Measurements from ENCODE around the gene GSPT2.
"Not testable (repeated sequence)": the region's sequence is repeated elsewhere in the genome, so short reads cannot be mapped to it uniquely, and the experiment has no call there.

The GSPT2 gene
- total RNA-seq, result 2.9 to 12.1 (median 9.1) reads per million in 17 experiments

GRCh38 chrX:51743179-51743957, at the start of gene GSPT2:
Gene GSPT2 (plus strand): TSS chrX:51743442. CDS start chrX:51743627, 185 bp downstream.
- peak; percentile 60 to 77 (median 71) for DNase-seq

- no peak for DNase-seq
These were observed 49.0 kb upstream of the GSPT2 start for GRCh38 chrX:51694254-51694653.

DNA sequence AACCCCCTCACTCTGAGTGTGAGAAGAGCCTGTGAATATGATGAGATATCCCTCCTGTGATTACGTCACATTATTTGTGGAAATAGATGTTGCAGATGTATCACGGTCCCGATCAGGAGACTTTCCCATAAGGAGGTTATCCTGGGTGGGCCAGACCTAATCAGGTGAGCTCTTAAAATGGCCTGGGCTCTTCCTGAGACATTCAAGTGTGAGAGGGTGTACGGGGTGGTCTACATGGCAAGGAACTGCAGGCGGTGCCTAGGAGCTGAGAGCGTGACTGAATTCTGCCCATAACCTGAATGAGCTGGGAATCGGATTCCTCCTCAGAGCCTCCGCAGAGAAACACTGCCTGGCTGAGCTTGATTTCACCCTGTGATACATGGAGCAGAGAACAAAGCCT, 45.8 kb upstream of the GSPT2 start:
- DNase-seq, result no peak

DNA sequence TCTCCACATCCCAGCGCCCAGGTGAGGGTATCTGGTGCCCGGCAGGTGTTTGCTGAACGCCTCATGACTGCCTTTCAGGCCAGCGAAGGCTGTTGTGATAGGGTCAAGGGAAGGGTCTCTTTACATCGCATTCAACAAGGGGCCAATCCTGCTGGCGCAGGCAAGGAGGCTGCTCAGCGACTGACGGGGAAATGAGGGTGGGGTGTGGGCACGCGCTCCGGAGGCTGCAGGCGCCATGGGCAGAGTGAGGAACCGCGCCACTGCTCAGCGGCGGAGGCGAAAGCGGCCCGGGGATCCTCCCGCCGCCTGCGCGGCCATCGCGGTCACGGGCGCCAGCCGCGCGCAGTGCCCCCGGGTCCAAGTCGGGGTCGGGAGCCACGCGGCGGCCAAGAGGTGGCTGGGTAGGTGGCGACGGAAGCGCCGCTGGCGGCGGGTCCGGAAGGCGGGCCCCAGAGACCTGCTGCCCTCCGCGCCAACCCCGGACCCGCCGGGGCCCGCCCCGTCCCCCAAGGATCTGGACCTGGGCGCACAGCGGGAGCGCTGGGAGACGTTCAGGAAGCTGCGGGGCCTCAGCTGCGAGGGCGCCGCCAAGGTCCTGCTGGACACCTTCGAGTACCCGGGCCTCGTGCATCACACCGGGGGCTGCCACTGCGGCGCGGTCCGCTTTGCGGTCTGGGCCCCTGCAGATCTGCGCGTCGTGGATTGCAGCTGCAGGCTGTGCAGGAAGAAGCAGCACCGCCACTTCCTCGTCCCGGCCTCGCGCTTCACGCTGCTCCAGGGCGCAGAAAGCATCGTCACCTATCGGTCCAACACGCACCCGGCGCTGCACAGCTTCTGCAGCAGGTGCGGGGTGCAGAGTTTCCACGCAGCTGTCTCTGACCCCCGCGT, 32.7 kb upstream of the GSPT2 start, which contains the start of gene CENPVL1:
Gene CENPVL1, plus strand, starts transcription at position 236 of the 888 bp plus-strand sequence. Its CDS starts 0 bp downstream, at position 236.
- not testable (repeated sequence) for DNase-seq

DNA sequence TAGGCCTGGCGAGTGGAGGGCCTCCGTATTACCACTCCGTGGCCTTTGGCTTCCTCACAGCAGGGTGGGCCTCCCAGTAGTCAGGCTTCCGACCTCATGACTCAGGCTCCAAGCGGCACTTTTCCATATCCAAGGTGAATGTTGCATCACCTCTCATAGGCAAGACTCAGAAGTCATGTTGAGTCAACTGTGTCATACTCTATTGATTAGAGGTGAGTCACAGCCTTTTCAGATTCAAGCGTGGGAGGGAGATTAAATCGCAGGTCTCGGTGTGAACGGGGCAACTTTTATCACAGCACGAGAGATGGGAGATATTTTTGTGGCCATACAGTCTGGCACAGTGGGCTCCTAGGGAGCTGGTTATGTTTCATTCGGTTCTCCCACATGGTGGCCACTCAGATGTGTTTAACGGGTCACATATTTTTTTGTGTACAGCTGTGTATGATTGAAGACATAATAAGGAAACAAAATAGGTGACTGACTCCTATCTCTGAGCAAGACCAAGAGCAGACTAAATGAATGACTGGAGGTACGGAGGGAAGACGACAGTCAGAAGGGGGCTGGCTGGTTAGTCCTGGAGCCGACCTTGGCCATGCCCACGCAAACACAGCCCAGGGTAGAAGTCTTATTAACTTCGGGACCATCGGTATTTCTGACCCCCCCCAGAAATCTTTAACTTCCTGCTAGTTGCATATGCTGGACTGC, 30.1 kb upstream of the GSPT2 start:
- not testable (repeated sequence) for DNase-seq

DNA sequence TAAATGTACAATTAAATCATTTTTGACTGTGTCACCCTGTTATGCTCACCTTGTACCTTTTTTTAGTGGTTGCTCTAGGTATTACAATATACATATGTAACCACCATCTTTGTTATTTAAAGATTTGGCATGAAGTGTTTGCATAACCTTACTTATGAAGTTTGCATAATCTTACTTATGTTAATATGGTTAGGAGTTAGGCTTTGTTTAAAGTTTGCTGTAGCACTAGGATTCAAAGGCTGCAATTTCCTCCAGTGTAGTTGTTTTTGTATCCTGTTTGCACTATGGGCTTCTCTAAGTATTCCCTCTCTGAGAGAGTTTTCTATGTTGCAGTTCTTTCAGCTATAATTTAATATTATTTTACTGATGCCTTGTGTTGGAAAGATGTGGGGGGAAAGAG, 15.0 kb upstream of the GSPT2 start:
- DNase-seq, result no peak

GRCh38 chrX:51737091-51737490, 6.2 kb upstream of the GSPT2 start:
- DNase-seq, result peak; percentile 7 to 62 (median 40)

DNA sequence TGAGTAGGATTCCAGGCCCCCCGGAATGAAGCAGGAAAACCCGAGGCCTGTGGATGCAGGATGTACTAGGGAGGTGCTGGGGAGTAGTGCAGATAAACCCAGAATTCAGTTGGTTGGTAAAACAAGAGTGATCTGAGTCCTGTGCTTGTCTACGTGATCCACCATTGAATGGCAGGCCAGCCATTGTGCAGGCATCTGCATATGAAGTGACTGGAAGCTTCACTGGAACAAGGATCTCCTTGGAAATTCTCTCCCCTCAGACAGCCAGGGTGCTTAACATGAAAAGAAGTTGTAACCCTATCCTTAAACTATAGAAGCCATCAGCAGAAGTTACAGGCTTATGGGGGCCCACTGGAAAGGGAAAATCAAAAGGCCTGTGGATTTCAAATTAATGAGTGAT, 656 bp upstream of the GSPT2 start:
- no peak for DNase-seq

GRCh38 chrX:51747671-51748070, 4.4 kb downstream of the GSPT2 start:
- no peak for DNase-seq

DNA sequence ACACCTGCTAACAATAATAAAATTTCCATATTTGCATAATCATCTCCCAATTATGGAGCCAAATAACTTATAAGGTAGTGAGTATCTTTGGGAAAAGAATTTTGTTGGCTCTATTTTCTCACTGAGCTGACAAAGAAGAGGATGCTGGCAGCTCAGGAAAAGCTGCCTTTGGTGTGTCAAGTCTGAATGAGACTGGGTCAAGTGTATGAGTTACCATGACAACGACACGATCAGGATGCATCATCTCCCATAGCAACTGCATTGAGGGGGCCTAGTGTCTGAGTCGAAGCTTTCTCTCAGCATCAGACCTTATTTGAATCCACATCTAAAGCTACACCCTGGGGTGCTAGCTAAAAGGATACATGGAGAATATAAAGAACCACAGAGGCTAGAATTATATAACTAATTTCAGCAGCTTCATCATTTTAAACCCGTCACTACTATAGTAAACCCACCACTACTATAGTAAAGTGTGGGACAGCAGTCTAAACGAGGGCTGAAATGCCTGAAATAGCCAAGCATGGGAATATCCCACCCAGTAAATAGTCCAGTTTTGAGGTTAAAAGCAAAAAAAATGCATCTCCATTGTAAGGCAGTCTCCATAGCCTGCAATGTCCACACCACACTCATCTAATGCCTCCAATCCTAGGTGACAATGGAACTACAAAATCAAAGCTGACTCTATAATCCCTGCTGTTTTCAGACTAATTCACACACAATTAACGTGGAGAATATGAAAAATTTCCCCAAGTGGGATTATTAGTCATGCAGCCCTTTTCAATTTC, 16.0 kb downstream of the GSPT2 start:
- no peak for DNase-seq

- peak in 3 of 4 experiments; percentile 3 to 24 (median 16) for DNase-seq
These were observed 17.4 kb downstream of the GSPT2 start for GRCh38 chrX:51760657-51761056.

GRCh38 chrX:51766546-51766945, 23.3 kb downstream of the GSPT2 start:
- no peak for DNase-seq

DNA sequence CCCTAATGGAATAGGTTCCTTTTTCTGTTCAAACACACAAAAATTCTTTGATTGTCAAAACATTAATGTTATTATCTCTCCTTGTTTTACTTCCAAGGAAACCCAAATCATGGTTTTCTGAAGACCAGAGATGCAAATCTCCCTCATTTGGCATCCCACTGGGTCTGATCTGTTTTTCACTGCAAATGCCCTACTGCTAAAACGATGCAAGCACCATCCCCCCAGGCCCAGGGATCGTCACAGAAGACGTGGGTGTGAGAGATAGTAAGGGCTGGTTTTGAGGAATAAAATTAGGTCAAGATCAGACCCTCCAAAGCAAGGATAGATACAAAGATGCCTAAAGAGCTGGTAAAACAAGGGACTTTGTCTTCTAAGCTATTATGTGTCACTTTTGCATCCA, 33.6 kb downstream of the GSPT2 start:
- DNase-seq, result no peak

GRCh38 chrX:51779306-51779705, 36.1 kb downstream of the GSPT2 start:
- no peak for DNase-seq

GRCh38 chrX:51795136-51795535, 51.9 kb downstream of the GSPT2 start:
- no peak for DNase-seq

Measured in suppressor macrophage (primary cell).